Suppressor macrophage treated with lipopolysaccharide for 4 hours (primary cell): Measurements from ENCODE around the gene ABCA1.

Experiments
- DNase-seq: peaks from one replicate; pipeline ENCODE4 v3.0.0-alpha.2; 2020

ABCA1 gene

DNA sequence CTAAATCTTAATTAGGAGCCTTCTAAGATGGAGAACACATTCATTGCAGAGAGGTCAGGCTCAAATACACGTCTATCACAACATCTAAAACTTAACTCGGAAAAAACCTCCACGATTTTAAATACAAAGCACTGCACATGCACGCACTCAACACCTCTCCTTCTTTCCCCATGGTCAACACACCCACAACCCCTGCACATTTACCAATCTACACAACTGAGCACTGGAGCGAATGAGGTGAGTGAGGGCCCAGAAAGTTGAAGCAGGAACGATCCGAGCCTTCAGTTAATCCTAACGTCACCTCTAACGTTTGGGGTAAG lies 180.8 kb downstream of the ABCA1 start:
- DNase-seq: no peak

DNA sequence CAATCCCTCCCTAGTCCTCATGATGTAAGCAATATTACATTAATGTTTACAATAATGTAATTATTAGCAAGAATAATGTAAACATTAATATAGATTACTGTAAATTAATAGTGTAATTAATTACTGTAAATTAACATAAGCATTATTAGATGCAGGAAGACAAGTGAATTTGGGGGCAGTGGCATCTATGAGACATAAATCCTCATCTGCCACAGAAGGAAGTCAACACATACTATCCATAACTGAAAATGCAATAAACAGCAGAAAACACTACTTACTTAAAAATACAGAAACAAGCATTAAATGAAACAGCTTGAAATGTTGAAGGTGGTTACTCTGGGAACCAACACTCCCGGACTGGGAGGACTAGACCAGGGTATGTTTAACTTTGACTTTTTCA lies 181.2 kb downstream of the ABCA1 start:
- no peak for DNase-seq

DNA sequence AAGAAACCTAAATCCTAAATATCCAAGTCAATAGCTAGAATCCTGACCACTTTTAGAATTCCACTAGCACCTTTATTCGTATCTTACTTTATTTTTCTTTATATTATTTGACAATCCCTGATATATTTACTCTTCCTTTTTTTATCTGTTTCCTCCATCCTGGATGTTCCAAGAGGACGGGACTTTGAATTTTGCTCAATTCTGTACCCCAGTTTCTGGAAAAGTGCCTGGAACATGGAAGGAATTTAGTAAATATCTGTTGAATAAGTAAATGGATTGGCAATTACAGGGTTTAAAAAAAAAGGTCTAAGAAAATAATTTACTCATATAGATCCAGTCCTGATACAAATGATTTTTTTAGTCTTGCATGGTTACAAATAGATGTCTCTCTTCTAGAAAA lies 181.7 kb downstream of the ABCA1 start:
- DNase-seq: no peak

DNA sequence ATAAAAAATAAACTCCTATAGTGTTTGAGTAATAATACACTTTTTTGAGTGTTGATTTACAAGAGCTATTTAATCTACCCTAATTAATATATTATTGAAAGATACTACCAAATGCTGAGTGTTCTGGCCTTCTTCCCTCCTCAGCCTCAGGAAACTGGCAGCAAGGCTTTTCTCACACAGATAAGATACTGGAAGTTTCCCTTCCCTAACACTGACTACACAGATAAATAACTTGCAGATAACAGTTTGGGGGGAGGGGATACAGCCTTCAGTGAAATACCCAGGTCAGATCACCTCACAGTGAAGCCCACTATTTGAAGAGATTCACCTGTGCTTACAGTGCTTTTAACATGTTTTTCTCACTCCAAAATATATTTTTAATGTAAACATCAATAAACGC lies 182.1 kb downstream of the ABCA1 start:
- no peak for DNase-seq

DNA sequence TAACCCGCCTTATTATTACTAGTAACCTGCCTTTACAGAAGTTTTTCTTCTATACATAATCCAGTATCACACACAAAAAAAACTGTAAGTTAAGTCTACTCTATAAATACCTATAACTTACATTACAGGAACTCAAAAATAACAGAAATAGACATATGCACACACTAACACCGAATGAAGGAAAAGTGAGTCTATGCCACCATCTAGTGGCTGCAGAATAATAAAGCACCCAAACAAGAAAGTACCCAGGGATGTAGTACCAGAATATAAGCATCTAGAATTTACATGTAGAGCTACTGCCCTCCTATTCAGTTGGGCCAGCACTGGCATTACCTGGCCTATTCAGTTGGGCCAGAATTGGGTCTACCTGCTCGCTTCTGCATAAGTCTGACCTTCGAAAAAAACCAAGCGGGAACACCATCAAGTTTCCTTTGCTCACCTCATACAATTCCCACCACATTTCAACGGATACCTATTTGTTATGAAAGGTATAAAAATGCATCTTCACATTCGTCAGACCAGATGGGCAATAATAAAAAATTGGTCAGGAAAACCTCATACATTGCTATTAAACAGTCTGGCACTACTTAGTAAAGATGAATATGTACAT lies 184.5 kb downstream of the ABCA1 start:
- DNase-seq: peak; percentile 70

DNA sequence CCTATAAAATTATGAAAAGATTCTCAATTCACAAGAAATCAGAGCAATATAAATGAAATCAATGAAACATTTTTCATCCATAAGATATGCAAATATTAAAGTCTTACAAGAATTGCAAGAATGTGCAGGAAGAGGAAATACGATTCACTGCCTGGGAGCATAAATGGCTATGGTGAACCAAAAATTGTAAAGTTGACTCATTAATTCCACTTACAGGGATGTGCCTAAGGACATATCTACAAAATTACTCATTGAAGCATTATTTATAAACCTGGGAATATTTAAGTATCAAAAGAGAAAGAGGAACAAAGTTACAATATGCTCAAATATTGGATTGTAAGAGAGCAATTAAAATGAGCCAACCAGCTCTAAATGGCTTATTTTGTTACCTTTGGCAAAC lies 187.3 kb downstream of the ABCA1 start:
- DNase-seq: no peak

DNA sequence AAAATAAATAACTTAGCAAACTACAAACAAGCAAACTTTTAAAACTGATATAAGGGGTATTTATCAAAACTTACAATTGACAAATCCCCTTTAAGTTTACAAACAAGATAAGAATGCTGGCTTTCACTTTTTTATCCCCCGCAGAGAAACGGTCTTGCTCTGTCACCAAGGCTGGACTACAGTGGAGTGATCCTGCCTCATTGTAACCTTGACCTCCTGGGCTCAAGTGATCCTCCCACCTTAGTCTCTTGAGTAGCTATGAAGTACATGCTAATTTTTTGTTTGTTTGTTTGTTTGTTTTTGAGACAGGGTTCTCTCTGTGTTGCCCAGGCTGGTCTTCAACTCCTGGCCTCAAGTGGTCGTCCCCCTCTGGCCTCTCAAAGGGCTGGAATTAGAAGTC lies 189.5 kb downstream of the ABCA1 start:
- DNase-seq: no peak
